Activated CD8-positive, alpha-beta memory T cell treated with anti-CD3 and anti-CD28 coated beads for 48 hours (primary cell): ENCODE results near the gene SOWAHA.
A peak's percentile ranks its signal among the peaks of the same experiment; 100 is the strongest.
"Not testable (repeated sequence)": the region's sequence is repeated elsewhere in the genome, so short reads cannot be mapped to it uniquely, and the experiment has no call there.

Experiments used
- DNase-seq, 3 experiments: peaks; one replicate each; pipeline ENCODE4 v3.0.0-alpha.2; 2020; ENCODE audit warnings: low read depth in 2 of 3, low spot score in 2 of 3

Gene SOWAHA

DNA sequence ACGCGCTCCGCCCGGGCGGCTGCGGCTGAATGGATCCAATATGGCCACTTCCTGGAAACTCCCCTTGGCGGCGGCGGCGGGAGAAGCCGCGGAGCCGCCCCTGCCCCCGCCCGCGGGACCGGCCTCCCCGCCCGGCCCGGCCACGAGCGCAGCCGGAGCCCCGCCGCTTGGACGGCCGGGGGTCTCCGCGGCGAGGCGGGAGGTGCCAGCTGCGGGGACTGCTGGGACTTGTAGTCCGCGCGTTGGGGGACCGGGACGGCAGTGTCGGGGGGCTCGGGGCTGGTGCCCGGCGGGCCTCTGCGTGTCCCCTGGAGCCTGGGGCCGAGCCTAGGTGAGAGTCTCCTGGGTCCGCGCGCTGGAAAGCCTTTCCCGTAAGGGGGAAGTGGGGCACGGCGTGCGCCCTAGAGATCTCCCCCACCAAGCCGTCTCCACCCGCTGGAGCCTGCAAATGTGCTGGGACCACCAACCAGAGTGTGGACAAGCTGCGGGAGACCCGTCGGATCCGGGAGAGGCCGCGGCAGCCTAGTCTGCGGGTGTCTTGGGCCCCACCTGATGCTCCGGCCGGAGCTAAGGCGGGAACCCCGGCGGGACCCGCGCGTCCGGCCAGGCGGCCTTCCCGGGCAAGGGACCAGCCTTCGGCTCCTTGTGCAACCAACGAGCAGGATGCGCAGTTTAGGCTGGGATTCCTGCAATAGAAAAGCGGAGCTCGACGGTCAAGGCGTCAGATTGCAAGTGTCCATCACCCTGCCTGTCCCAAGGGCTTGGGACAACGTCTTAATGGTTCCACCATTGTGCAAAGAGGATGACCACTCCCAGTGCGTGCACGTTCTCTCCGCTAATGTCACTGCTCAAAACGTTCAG lies 35.7 kb upstream of the SOWAHA start, which contains the start of gene SEPTIN8:
Gene SEPTIN8, minus strand, starts transcription at position 31 of the 861 bp plus-strand sequence. CDS start 102 bp downstream, outside the sequence.
- peak in 2 of 3 experiments; percentile 18 to 24 for DNase-seq

DNA sequence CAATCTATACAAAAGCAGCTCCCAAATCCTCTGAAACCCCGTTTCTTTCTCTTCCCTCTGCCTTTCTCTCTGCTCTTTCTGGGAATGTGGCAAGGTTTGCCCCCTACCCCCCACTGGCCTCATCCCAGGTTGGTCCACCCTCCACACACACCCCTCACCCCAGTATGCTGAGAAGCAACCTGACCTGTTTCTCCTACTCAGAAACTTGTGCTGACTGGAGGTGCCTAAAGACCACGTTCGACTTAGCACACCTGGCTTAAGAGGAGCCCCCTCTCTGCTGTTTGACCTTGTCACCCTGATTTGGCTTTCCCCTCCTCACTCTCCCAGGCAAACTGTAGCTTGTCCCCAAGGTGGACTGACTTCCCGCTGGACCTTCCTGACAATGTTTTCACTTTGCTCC lies 35.0 kb upstream of the SOWAHA start:
- no peak for DNase-seq

- DNase-seq = no peak
Observed at GRCh38 chr5:132778856-132779255, 34.2 kb upstream of the SOWAHA start.

- DNase-seq = no peak
Observed at GRCh38 chr5:132779961-132780360, 33.1 kb upstream of the SOWAHA start.

- DNase-seq = no peak
Observed at GRCh38 chr5:132780577-132780976, 32.5 kb upstream of the SOWAHA start.

DNA sequence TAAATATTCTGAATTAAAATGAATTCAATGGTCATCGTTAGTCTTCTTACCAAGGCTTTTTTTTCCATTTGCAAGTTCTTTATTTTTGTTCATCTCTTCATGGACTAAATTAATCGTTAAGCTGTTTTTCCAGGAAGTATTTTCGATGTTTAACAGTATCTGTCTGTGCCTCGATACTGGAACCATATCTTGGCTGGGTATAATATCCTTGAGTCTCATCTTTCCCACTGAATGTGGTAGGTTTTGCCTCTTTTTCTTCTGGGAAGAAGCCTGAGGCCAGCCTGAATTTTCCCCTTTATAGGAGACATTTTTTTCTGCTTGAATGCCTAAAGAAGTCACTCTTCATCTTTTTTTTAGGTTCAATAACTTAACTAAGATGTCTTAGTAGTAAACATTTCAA lies 32.1 kb upstream of the SOWAHA start:
- no peak for DNase-seq

GRCh38 chr5:132782101-132782500 lies 31.0 kb upstream of the SOWAHA start:
- DNase-seq = no peak

DNA sequence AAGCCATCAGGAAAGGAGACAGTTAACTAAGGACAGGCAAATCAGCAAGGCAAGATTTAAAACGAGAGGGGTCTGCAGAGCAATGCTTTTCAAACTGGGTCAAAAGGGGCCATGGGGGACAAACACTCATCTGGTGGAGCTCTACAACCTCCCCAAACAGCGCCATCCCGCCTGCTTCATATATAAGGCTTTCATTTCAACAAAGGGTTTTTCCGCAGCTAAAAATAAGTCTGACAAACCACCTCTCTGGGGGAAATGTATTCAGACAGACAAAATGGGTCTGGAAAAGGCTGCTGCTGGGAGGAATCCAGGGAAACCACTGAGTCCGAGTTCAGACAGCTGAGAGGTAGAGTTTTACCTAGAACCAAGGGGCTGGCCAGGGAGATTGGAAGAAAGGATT lies 27.7 kb upstream of the SOWAHA start:
- no peak for DNase-seq

- no peak for DNase-seq
Observed at GRCh38 chr5:132785864-132786263, 27.2 kb upstream of the SOWAHA start.

DNA sequence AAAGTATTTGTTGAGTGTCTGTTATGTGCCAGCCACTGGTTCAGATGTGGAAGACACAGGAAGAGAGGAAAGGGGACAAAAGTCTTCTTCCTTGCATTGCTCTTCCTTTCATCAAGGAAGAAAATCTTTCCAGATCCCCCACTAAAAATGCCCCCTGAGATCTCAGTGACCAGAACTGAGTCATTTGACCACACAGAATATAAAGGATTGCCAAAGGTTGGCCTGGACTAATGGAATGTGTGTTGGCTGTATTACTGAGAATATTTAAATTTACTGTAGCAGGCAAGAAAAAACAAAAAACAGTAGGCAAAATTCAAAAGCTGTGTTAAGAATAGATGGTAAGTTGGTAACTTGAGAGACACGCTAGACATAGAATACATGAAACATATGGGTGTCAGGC lies 26.0 kb upstream of the SOWAHA start:
- no peak for DNase-seq

- DNase-seq = no peak
Observed at GRCh38 chr5:132788508-132788907, 24.6 kb upstream of the SOWAHA start.

DNA sequence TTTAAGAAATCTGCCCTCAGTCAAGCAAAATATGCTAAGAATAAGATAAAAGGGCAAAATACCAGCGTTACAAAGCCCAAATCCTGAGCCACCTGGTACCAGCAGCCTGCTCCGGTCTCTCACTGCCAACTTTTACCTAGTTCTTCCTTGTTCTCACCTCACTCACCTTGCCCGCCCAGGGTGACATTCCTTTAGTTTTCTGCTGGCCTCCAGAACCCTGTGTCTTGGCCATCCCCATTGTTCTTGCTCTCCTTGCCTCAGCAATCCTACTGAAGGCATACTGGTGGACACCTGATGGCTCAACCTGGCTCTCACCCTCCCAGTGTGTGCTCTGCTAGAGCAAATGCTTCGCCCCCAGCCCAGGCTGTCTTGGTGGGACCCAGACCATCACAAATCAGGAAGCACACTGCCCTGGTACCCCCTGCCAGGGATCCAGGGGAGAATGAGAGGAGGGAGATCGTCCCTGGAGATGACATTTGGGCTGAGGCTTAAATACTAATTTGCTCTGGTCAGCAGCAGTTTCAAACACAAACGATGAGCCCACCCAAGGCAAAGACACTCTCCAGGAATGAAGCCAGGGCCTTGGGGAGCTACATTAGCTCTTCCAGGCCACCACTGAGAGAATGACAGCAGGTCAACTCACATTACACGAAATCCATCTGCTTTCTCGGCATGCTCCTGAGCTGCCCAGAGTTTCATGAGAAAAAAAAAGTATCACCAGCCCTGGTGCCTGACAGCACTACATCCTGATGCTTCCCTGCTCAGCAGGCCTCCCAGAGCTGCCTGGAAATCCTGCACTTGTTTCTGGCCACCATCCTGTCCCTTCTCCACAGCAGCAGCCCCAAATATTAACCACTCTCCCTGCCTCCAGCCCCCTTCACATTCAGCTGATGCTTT lies 23.9 kb upstream of the SOWAHA start:
- no peak for DNase-seq

GRCh38 chr5:132790201-132790865 lies 22.8 kb upstream of the SOWAHA start:
- no peak for DNase-seq

DNA sequence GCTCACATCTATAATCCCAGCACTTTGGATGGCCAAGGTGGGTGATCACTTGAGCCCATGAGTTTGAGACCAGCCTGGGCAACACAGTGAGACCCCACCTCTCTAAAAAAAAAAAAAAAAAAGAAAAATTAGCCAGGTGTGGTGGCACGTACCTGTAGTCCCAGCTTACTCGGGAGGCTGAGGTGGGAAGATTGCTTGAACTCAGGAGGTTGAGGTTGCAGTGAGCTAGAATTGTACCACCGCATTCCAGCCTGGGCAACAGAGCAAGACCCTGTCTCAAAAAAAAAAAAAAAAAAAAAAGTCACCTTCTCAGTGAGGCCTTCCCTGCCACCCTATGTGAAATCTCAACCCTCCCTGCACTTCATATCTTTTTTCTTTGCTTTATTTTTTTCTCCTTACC lies 22.1 kb upstream of the SOWAHA start:
- no peak for DNase-seq

- DNase-seq = no peak
Observed at GRCh38 chr5:132797651-132798050, 15.5 kb upstream of the SOWAHA start.

- no peak for DNase-seq
Observed at GRCh38 chr5:132799392-132799791, 13.7 kb upstream of the SOWAHA start.

DNA sequence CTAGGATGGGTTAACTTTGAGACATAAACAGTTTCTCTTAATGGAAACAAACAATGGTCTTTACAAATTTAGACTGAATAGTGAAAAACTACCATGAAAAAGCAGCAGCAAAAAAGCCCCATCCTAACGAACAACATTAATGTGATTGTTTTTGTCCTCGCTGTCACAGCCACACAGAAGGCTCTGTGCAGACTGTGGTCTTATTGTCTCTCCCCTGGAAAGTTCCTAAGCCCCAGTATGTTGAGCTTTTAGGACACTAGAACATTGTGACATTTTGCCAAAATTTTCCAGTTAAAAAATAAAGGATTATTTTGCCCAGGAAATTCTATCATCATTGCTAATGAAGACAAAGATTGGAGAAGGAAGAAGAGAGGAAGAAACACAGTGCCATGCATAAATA lies 12.6 kb upstream of the SOWAHA start:
- DNase-seq = no peak

GRCh38 chr5:132802044-132802684 lies 10.9 kb upstream of the SOWAHA start:
- no peak for DNase-seq

GRCh38 chr5:132802685-132803066 lies 10.4 kb upstream of the SOWAHA start:
- not testable (repeated sequence) for DNase-seq

GRCh38 chr5:132804219-132804618 lies 8.9 kb upstream of the SOWAHA start:
- not testable (repeated sequence) for DNase-seq

- DNase-seq = not testable (repeated sequence)
Observed at GRCh38 chr5:132805872-132806271, 7.2 kb upstream of the SOWAHA start.
